GM21576 (cell line): ENCODE data around the gene DNAJA4.

ENCODE experiments used
- ATAC-seq: cut with Tn5 transposase; IDR thresholded peaks from one replicate; pipeline ENCODE4 v1.9.1; 2021; ENCODE audit warnings: mild to moderate bottlenecking, moderate library complexity; ENCODE audit not compliant: unreplicated experiment

DNAJA4 gene

GRCh38 chr15:78276064-78276943 lies 11.9 kb downstream of the DNAJA4 start:
- no peak for ATAC-seq

- no peak for ATAC-seq
These were observed 16.1 kb downstream of the DNAJA4 start for GRCh38 chr15:78280319-78281072.

GRCh38 chr15:78282324-78282723 lies 18.0 kb downstream of the DNAJA4 start:
- ATAC-seq: no peak

- ATAC-seq: no peak
These were observed 20.4 kb downstream of the DNAJA4 start for GRCh38 chr15:78284758-78285157.

GRCh38 chr15:78290222-78290621 lies 25.9 kb downstream of the DNAJA4 start:
- ATAC-seq: no peak

- no peak for ATAC-seq
These were observed 26.7 kb downstream of the DNAJA4 start for GRCh38 chr15:78291052-78291451.

GRCh38 chr15:78291698-78292097 lies 27.3 kb downstream of the DNAJA4 start:
- no peak for ATAC-seq

GRCh38 chr15:78292219-78292618 lies 27.9 kb downstream of the DNAJA4 start:
- no peak for ATAC-seq

- peak; percentile 73 for ATAC-seq
These were observed 35.0 kb downstream of the DNAJA4 start, which contains the start of gene SKIC8 for GRCh38 chr15:78299101-78299930. Gene SKIC8, minus strand, starts transcription at chr15:78299609. Its CDS starts 3,923 bp downstream, at chr15:78295686.

GRCh38 chr15:78301326-78301725 lies 37.0 kb downstream of the DNAJA4 start:
- ATAC-seq: no peak

GRCh38 chr15:78301828-78302227 lies 37.5 kb downstream of the DNAJA4 start:
- ATAC-seq: no peak

- no peak for ATAC-seq
These were observed 38.4 kb downstream of the DNAJA4 start for GRCh38 chr15:78302579-78303312.

- ATAC-seq: no peak
These were observed 40.1 kb downstream of the DNAJA4 start for GRCh38 chr15:78304216-78305066.

GRCh38 chr15:78306176-78306774 lies 41.9 kb downstream of the DNAJA4 start:
- no peak for ATAC-seq

GRCh38 chr15:78307976-78308375 lies 43.6 kb downstream of the DNAJA4 start:
- no peak for ATAC-seq

GRCh38 chr15:78308422-78309032 lies 44.2 kb downstream of the DNAJA4 start:
- ATAC-seq: no peak

- ATAC-seq: no peak
These were observed 46.9 kb downstream of the DNAJA4 start for GRCh38 chr15:78311292-78311691.

- no peak for ATAC-seq
These were observed 48.2 kb downstream of the DNAJA4 start for GRCh38 chr15:78312536-78312935.

- ATAC-seq: no peak
These were observed 48.6 kb downstream of the DNAJA4 start for GRCh38 chr15:78312957-78313356.
